BLaER1 treated with 17β-estradiol and CSF1 and Interleukin-3, amounts not matched to agents 10 nM and 100 nM (cell line): Measurements from ENCODE around the gene PSMD14.

Source experiments
- H3K27ac ChIP-seq, 11 experiments: shearing (Covaris generic); formaldehyde crosslinking; 2 replicates each; pipeline ENCODE4 v1.8.1; 2022
- H3K27me3 ChIP-seq, 11 experiments: shearing (Covaris generic); formaldehyde crosslinking; 2 replicates each; pipeline ENCODE4 v1.8.1; 2022
- H3K36me3 ChIP-seq, 11 experiments: shearing (Covaris generic); formaldehyde crosslinking; 2 replicates each; pipeline ENCODE4 v1.8.1; 2022
- H3K4me1 ChIP-seq, 10 experiments: shearing (Covaris generic); formaldehyde crosslinking; 2 replicates each; pipeline ENCODE4 v1.8.1; 2022
- H3K4me2 ChIP-seq, 11 experiments: shearing (Covaris generic); formaldehyde crosslinking; 2 replicates each; pipeline ENCODE4 v1.8.1; 2022
- H3K4me3 ChIP-seq, 10 experiments: shearing (Covaris generic); formaldehyde crosslinking; 2 replicates each; pipeline ENCODE4 v1.8.1; 2022
- H3K9ac ChIP-seq, 11 experiments: shearing (Covaris generic); formaldehyde crosslinking; 2 replicates each; pipeline ENCODE4 v1.8.1; 2022
- H3K9me3 ChIP-seq, 11 experiments: shearing (Covaris generic); formaldehyde crosslinking; replicated peaks in 1 of 11; 2 replicates each; pipeline ENCODE4 v1.8.1; 2022
- H4K20me1 ChIP-seq, 11 experiments: shearing (Covaris generic); formaldehyde crosslinking; 2 replicates each; pipeline ENCODE4 v1.8.1; 2022
- Cebpa-rat ChIP-seq, 11 experiments: shearing (Covaris generic); IDR thresholded peaks; 2 replicates each; pipeline ENCODE4 v1.8.1; 2022

PSMD14 gene

GRCh38 chr2:161417438-161418274 is 109.4 kb downstream of the PSMD14 start:
- Histone ChIP-seq H3K4me2 (peak overlapping the region in 2 of 11 experiments; percentile 73 to 81; a peak in 2 of 22 replicates), H4K20me1 (peaks cover 0 to 91% (median 72%) of the 10 kb centered on the region in 11 experiments; a peak in 20 of 22 replicates), H3K4me1 (peaks cover 13 to 31% (median 17%) of the 10 kb centered on the region in 10 experiments), H3K9ac (no peak overlapping the region), H3K27ac (no peak overlapping the region), H3K27me3 (peaks cover 100% of the 10 kb centered on the region in 11 experiments), H3K4me3 (no peak overlapping the region), H3K9me3 (peaks cover 13 to 28% (median 20%) of the 10 kb centered on the region in 11 experiments; a peak in 20 of 22 replicates), H3K36me3 (peaks cover 0 to 11% (median 0%) of the 10 kb centered on the region in 11 experiments; a peak in 4 of 22 replicates)
- no peak for TF ChIP-seq Cebpa-rat (IDR thresholded peaks at IDR 0.05)

- H3K4me1 ChIP-seq: peaks cover 13 to 31% (median 17%) of the 10 kb centered on the region in 10 experiments
- peaks cover 100% of the 10 kb centered on the region in 11 experiments for H3K27me3 ChIP-seq
- H4K20me1 ChIP-seq: peaks cover 0 to 85% (median 67%) of the 10 kb centered on the region in 11 experiments; a peak in 20 of 22 replicates
- peaks cover 19 to 34% (median 27%) of the 10 kb centered on the region in 11 experiments for H3K9me3 ChIP-seq
- no peak for TF ChIP-seq Cebpa-rat (IDR thresholded peaks at IDR 0.05)
- H3K9ac ChIP-seq: no peak overlapping the region
- H3K27ac ChIP-seq: no peak overlapping the region
- H3K36me3 ChIP-seq: peaks cover 0 to 5% (median 0%) of the 10 kb centered on the region in 11 experiments; a peak in 3 of 22 replicates
- peak overlapping the region in 10 of 11 experiments; percentile 9 to 81 (median 45); a peak in 17 of 22 replicates for H3K4me2 ChIP-seq
- H3K4me3 ChIP-seq: peak overlapping the region in 5 of 10 experiments; percentile 18 to 38 (median 22); a peak in 6 of 20 replicates
Measured at GRCh38 chr2:161418275-161418714, 110.1 kb downstream of the PSMD14 start.

- Histone ChIP-seq H3K27ac (no peak overlapping the region), H4K20me1 (peaks cover 0 to 84% (median 60%) of the 10 kb centered on the region in 11 experiments; a peak in 20 of 22 replicates), H3K4me1 (peaks cover 13 to 28% (median 20%) of the 10 kb centered on the region in 10 experiments), H3K4me2 (peak overlapping the region in 10 of 11 experiments; percentile 9 to 81 (median 45); a peak in 17 of 22 replicates), H3K9me3 (peaks cover 26 to 41% (median 34%) of the 10 kb centered on the region in 11 experiments), H3K4me3 (peak overlapping the region in 5 of 10 experiments; percentile 18 to 38 (median 22); a peak in 6 of 20 replicates), H3K36me3 (no peaks in the 10 kb centered on the region), H3K9ac (no peak overlapping the region), H3K27me3 (peaks cover 100% of the 10 kb centered on the region in 11 experiments)
- no peak for TF ChIP-seq Cebpa-rat (IDR thresholded peaks at IDR 0.05)
Measured at GRCh38 chr2:161418715-161419637, 110.8 kb downstream of the PSMD14 start.

- Histone ChIP-seq H3K4me2 (no peak overlapping the region), H3K27me3 (peaks cover 100% of the 10 kb centered on the region in 11 experiments), H3K36me3 (no peaks in the 10 kb centered on the region), H3K4me1 (peaks cover 6 to 21% (median 13%) of the 10 kb centered on the region in 10 experiments; a peak in 19 of 20 replicates), H3K27ac (no peak overlapping the region), H3K4me3 (no peak overlapping the region), H4K20me1 (peaks cover 0 to 78% (median 53%) of the 10 kb centered on the region in 11 experiments; a peak in 19 of 22 replicates), H3K9ac (no peak overlapping the region), H3K9me3 (peaks cover 33 to 49% (median 41%) of the 10 kb centered on the region in 11 experiments)
- no peak for TF ChIP-seq Cebpa-rat (IDR thresholded peaks at IDR 0.05)
Measured at GRCh38 chr2:161419638-161420190, 111.5 kb downstream of the PSMD14 start.

- H3K4me1 ChIP-seq: peaks cover 0 to 15% (median 8%) of the 10 kb centered on the region in 10 experiments; a peak in 7 of 20 replicates
- H3K9ac ChIP-seq: no peak overlapping the region
- no peak overlapping the region for H3K27ac ChIP-seq
- no peak overlapping the region for H3K4me2 ChIP-seq
- peaks cover 39 to 53% (median 46%) of the 10 kb centered on the region in 11 experiments for H3K9me3 ChIP-seq
- TF ChIP-seq Cebpa-rat (IDR thresholded peaks at IDR 0.05): no peak
- H3K27me3 ChIP-seq: peaks cover 100% of the 10 kb centered on the region in 11 experiments
- H4K20me1 ChIP-seq: peaks cover 0 to 70% (median 44%) of the 10 kb centered on the region in 11 experiments; a peak in 19 of 22 replicates
- H3K36me3 ChIP-seq: no peaks in the 10 kb centered on the region
- no peak overlapping the region for H3K4me3 ChIP-seq
Measured at GRCh38 chr2:161420406-161421074, 112.3 kb downstream of the PSMD14 start.

GRCh38 chr2:161421686-161422085 is 113.5 kb downstream of the PSMD14 start:
- Histone ChIP-seq H3K4me2 (no peak overlapping the region), H4K20me1 (peaks cover 0 to 59% (median 33%) of the 10 kb centered on the region in 11 experiments; a peak in 18 of 22 replicates), H3K36me3 (no peaks in the 10 kb centered on the region; a peak in 1 of 22 replicates), H3K9me3 (peaks cover 46 to 58% (median 52%) of the 10 kb centered on the region in 11 experiments), H3K9ac (no peak overlapping the region), H3K27me3 (peaks cover 100% of the 10 kb centered on the region in 11 experiments), H3K27ac (no peak overlapping the region), H3K4me3 (no peak overlapping the region), H3K4me1 (peaks cover 0 to 12% (median 8%) of the 10 kb centered on the region in 10 experiments; a peak in 7 of 20 replicates)
- TF ChIP-seq Cebpa-rat (IDR thresholded peaks at IDR 0.05): no peak

GRCh38 chr2:161422816-161423403 is 114.7 kb downstream of the PSMD14 start:
- H3K9me3 ChIP-seq: peaks cover 52 to 61% (median 55%) of the 10 kb centered on the region in 11 experiments
- H3K9ac ChIP-seq: no peak overlapping the region
- TF ChIP-seq Cebpa-rat (IDR thresholded peaks at IDR 0.05): no peak
- no peak overlapping the region; a peak in 1 of 22 replicates for H3K4me2 ChIP-seq
- peaks cover 0 to 2% (median 0%) of the 10 kb centered on the region in 11 experiments; a peak in 1 of 22 replicates for H3K36me3 ChIP-seq
- H3K27ac ChIP-seq: no peak overlapping the region
- peaks cover 99 to 100% (median 100%) of the 10 kb centered on the region in 11 experiments for H3K27me3 ChIP-seq
- peaks cover 0 to 12% (median 8%) of the 10 kb centered on the region in 10 experiments; a peak in 7 of 20 replicates for H3K4me1 ChIP-seq
- H4K20me1 ChIP-seq: peaks cover 0 to 46% (median 21%) of the 10 kb centered on the region in 11 experiments; a peak in 17 of 22 replicates
- H3K4me3 ChIP-seq: peak overlapping the region in 3 of 10 experiments; percentile 13 to 42 (median 38); a peak in 2 of 20 replicates
